WTC11 (cell line): ENCODE measurements around the gene C1orf185.
"Not testable (repeated sequence)": the region's sequence is repeated elsewhere in the genome, so short reads cannot be mapped to it uniquely, and the experiment has no call there.

ENCODE experiments used
- CBFB ChIP-seq: sonication (generic); formaldehyde crosslinking; IDR thresholded peaks from 2 replicates; pipeline ENCODE4 v1.8.1; 2022; ENCODE audit warnings: mild to moderate bottlenecking, low read depth, missing genetic modification reagents
- FOXJ3 ChIP-seq: sonication (generic); formaldehyde crosslinking; IDR thresholded peaks from 2 replicates; pipeline ENCODE4 v1.9.0; 2021; ENCODE audit warnings: missing genetic modification reagents, mild to moderate bottlenecking, borderline replicate concordance
- HMGXB4 ChIP-seq: sonication (generic); formaldehyde crosslinking; IDR thresholded peaks from 2 replicates; pipeline ENCODE4 v1.8.1; 2023; ENCODE audit warnings: mild to moderate bottlenecking, moderate library complexity, missing genetic modification reagents
- PREB ChIP-seq: sonication (generic); formaldehyde crosslinking; IDR thresholded peaks from 2 replicates; pipeline ENCODE4 v1.8.1; 2022; ENCODE audit warnings: mild to moderate bottlenecking, missing genetic modification reagents, moderate library complexity, borderline replicate concordance
- SP1 ChIP-seq: sonication (generic); formaldehyde crosslinking; conservative IDR thresholded peaks from 2 replicates; pipeline ENCODE4 v1.8.1; 2022; ENCODE audit warnings: missing genetic modification reagents
- USF1 ChIP-seq: sonication (generic); formaldehyde crosslinking; IDR thresholded peaks from 2 replicates; pipeline ENCODE4 v1.8.0; 2022; ENCODE audit warnings: mild to moderate bottlenecking, missing genetic modification reagents
- TF ChIP-seq, protein P1 (sequence below): fragments of 200-600 bp; IDR thresholded peaks from 2 replicates; pipeline ENCODE4 v1.8.0; 2022; ENCODE audit warnings: antibody characterized with exemption
- TF ChIP-seq, protein P2 (sequence below): sonication (generic); formaldehyde crosslinking; IDR thresholded peaks from 2 replicates; pipeline ENCODE4 v1.8.0; 2022; ENCODE audit warnings: mild to moderate bottlenecking, missing genetic modification reagents

- TF ChIP-seq SP1; USF1; CBFB (CRISPR knock-in tag); HMGXB4; PREB (CRISPR knock-in tag); FOXJ3 (CRISPR knock-in tag): not testable (repeated sequence)
- TF ChIP-seq, protein P1, sequence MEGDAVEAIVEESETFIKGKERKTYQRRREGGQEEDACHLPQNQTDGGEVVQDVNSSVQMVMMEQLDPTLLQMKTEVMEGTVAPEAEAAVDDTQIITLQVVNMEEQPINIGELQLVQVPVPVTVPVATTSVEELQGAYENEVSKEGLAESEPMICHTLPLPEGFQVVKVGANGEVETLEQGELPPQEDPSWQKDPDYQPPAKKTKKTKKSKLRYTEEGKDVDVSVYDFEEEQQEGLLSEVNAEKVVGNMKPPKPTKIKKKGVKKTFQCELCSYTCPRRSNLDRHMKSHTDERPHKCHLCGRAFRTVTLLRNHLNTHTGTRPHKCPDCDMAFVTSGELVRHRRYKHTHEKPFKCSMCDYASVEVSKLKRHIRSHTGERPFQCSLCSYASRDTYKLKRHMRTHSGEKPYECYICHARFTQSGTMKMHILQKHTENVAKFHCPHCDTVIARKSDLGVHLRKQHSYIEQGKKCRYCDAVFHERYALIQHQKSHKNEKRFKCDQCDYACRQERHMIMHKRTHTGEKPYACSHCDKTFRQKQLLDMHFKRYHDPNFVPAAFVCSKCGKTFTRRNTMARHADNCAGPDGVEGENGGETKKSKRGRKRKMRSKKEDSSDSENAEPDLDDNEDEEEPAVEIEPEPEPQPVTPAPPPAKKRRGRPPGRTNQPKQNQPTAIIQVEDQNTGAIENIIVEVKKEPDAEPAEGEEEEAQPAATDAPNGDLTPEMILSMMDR = not testable (repeated sequence)
- TF ChIP-seq, protein P2, sequence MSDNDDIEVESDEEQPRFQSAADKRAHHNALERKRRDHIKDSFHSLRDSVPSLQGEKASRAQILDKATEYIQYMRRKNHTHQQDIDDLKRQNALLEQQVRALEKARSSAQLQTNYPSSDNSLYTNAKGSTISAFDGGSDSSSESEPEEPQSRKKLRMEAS = not testable (repeated sequence)
Measured at GRCh38 chr1:51137696-51138095, 35.7 kb downstream of the C1orf185 start.
